Caco-2 (cell line): ENCODE results near the gene ATP7A. TPM values are rescaled to one million over a fixed set of nuclear protein-coding genes. Genes with fewer than 3 reads are reported as not detected.
"Not testable (repeated sequence)": the region's sequence is repeated elsewhere in the genome, so short reads cannot be mapped to it uniquely, and the experiment has no call there.

ENCODE experiments used
- BruUV-seq: library from RNA; stranded (reverse); fragments of 400-500 nt; replicated peaks from 2 replicates; lab custom pipeline; 2021; lab: Mats Ljungman, UMichigan
- CTCF ChIA-PET: fragments of 300-600 bp; sonication (Branson Sonifier 250); formaldehyde crosslinking; loops from one replicate; lab custom pipeline; 2022; ENCODE audit warnings: antibody characterized with exemption; lab: Charles Lee
- POLR2A ChIA-PET: fragments of 300-600 bp; sonication (Branson Sonifier 250); formaldehyde crosslinking; loops from one replicate; lab custom pipeline; 2022; ENCODE audit warnings: antibody characterized with exemption; lab: Charles Lee
- DNase-seq, 2 experiments: peaks; one replicate each; pipeline versions ENCODE4 v3.0.0 to v3.0.0-alpha.2; 2020 to 2022
- H3K27me3 ChIP-seq: replicated peaks from 2 replicates; pipeline ENCODE4 v1.6.0; 2011; ENCODE audit warnings: low read length; ENCODE audit not compliant: control insufficient read depth, insufficient read depth
- H3K36me3 ChIP-seq: 2 replicates; pipeline ENCODE4 v1.5.1; 2011; ENCODE audit warnings: low read length; ENCODE audit not compliant: control insufficient read depth, insufficient read depth
- H3K4me1 ChIP-seq: fragments of 250-450 bp; sonication (Bioruptor Pico); 2 replicates; pipeline ENCODE4 v1.5.1; 2020; ENCODE audit warnings: mild to moderate bottlenecking
- H3K4me3 ChIP-seq: 2 replicates; pipeline ENCODE4 v1.5.1; 2011; ENCODE audit warnings: low read depth, mild to moderate bottlenecking, control low read depth, low read length
- H3K9me3 ChIP-seq: fragments of 250-450 bp; sonication (Bioruptor Pico); 2 replicates; pipeline ENCODE4 v1.5.1; 2020; ENCODE audit warnings: mild to moderate bottlenecking, moderate library complexity
- H3K27ac Mint-ChIP-seq: one replicate; pipeline ENCODE4 v1.8.0; 2022; ENCODE audit warnings: mixed read lengths; ENCODE audit not compliant: unreplicated experiment
- H3K27me3 Mint-ChIP-seq: one replicate; pipeline ENCODE4 v1.8.0; 2022; ENCODE audit warnings: mixed read lengths; ENCODE audit not compliant: insufficient read depth, unreplicated experiment
- H3K36me3 Mint-ChIP-seq: one replicate; pipeline ENCODE4 v1.8.0; 2022; ENCODE audit warnings: mild to moderate bottlenecking, mixed read lengths; ENCODE audit not compliant: insufficient read depth, unreplicated experiment
- H3K4me1 Mint-ChIP-seq: one replicate; pipeline ENCODE4 v1.8.0; 2022; ENCODE audit warnings: low read depth, mixed read lengths; ENCODE audit not compliant: unreplicated experiment
- H3K4me3 Mint-ChIP-seq: one replicate; pipeline ENCODE4 v1.8.0; 2022; ENCODE audit warnings: mild to moderate bottlenecking, moderate library complexity, mixed read lengths; ENCODE audit not compliant: unreplicated experiment
- H3K9me3 Mint-ChIP-seq: one replicate; pipeline ENCODE4 v1.8.0; 2022; ENCODE audit warnings: mixed read lengths; ENCODE audit not compliant: unreplicated experiment
- CTCF ChIP-seq, 2 experiments: fragments of 200-600 bp in 1 of 2; IDR thresholded peaks; 1 replicate in 1 of 2; 2 replicates in 1 of 2; pipeline versions ENCODE4 v1.5.1 to v1.8.0; 2011 to 2022; ENCODE audit warnings: antibody characterized with exemption in 1 of 2, control low read depth in 1 of 2, inconsistent platforms in 1 of 2, low read depth in 1 of 2, low read length in 1 of 2, mild to moderate bottlenecking in 1 of 2, moderate library complexity in 1 of 2; ENCODE audit not compliant: insufficient read depth in 1 of 2, severe bottlenecking in 1 of 2, unreplicated experiment in 1 of 2
- intact Hi-C: fragments of 100-400 bp; cut with micrococcal nuclease; formaldehyde crosslinking; loops from one replicate; pipeline ENCODE4 v1.10.0; 2022; ENCODE audit not compliant: unreplicated experiment
- total RNA-seq: library from RNA; stranded (reverse); gene quantifications from 2 replicates; pipeline ENCODE4 v1.2.3, GENCODE V29; 2022

The ATP7A gene
- total RNA-seq, 1 experiment from 2014 or later: 3.1 TPM

GRCh38 chrX:78064152-78064551, 153.7 kb downstream of the ATP7A start:
- no TSS peak for BruUV-seq
- no peaks in the 10 kb centered on the region for H3K9me3 Mint-ChIP-seq

GRCh38 chrX:78064698-78065601, 154.5 kb downstream of the ATP7A start:
- not testable (repeated sequence) for BruUV-seq, H3K4me3 ChIP-seq

More at GRCh38 chrX:78064152-78064551, 153.7 kb downstream of the ATP7A start:
- ChIA-PET CTCF (no interaction called here), POLR2A (no interaction called here)
- Histone ChIP-seq H3K27me3 (no peaks in the 10 kb centered on the region), H3K4me1 (no peaks in the 10 kb centered on the region), H3K9me3 (no peaks in the 10 kb centered on the region), H3K36me3 (no peaks in the 10 kb centered on the region), H3K4me3 (no peak overlapping the region)
- DNase-seq: no peak
- intact Hi-C loops: no loop called here
- Mint-ChIP-seq H3K27me3 (no peaks in the 10 kb centered on the region), H3K4me3 (no peak overlapping the region), H3K4me1 (no peaks in the 10 kb centered on the region), H3K27ac (no peak overlapping the region), H3K36me3 (no peaks in the 10 kb centered on the region)
- no peak for TF ChIP-seq CTCF (IDR thresholded peaks at IDR 0.05; ENCODE audit: insufficient read depth in 1 of 2, low read depth in 1 of 2, low read length in 1 of 2, severe bottlenecking in 1 of 2, unreplicated experiment in 1 of 2)

GRCh38 chrX:78066110-78066509, 155.6 kb downstream of the ATP7A start:
- BruUV-seq: no TSS peak
- no peaks in the 10 kb centered on the region for H3K27me3 ChIP-seq
- no peaks in the 10 kb centered on the region for H3K9me3 ChIP-seq
- no peak for TF ChIP-seq CTCF (IDR thresholded peaks at IDR 0.05; ENCODE audit: insufficient read depth in 1 of 2, low read depth in 1 of 2, low read length in 1 of 2, severe bottlenecking in 1 of 2, unreplicated experiment in 1 of 2)
- ChIA-PET CTCF (no interaction called here), POLR2A (no interaction called here)
- Mint-ChIP-seq H3K9me3 (no peaks in the 10 kb centered on the region), H3K4me3 (no peak overlapping the region), H3K27ac (no peak overlapping the region), H3K4me1 (no peaks in the 10 kb centered on the region), H3K36me3 (no peaks in the 10 kb centered on the region), H3K27me3 (no peaks in the 10 kb centered on the region)
- H3K4me3 ChIP-seq: no peak overlapping the region
- no peak for DNase-seq
- no peaks in the 10 kb centered on the region for H3K36me3 ChIP-seq
- intact Hi-C loops: no loop called here
- H3K4me1 ChIP-seq: no peaks in the 10 kb centered on the region

More at GRCh38 chrX:78064698-78065601, 154.5 kb downstream of the ATP7A start:
- POLR2A ChIA-PET, H3K27ac Mint-ChIP-seq, H3K36me3 ChIP-seq, CTCF ChIA-PET, H3K4me1 ChIP-seq, H3K4me1 Mint-ChIP-seq, H3K27me3 ChIP-seq, intact Hi-C loops, H3K4me3 Mint-ChIP-seq, DNase-seq, H3K27me3 Mint-ChIP-seq, H3K9me3 Mint-ChIP-seq, H3K36me3 Mint-ChIP-seq, H3K9me3 ChIP-seq: not testable (repeated sequence)
